DND-41 (cell line): ENCODE data around the gene BCL11B.

Experiments
- EZH2 ChIP-seq: IDR thresholded peaks from 3 replicates; pipeline ENCODE4 v1.6.1; 2012; ENCODE audit warnings: borderline replicate concordance, low read depth, mild to moderate bottlenecking, moderate library complexity, low read length, inconsistent platforms; ENCODE audit not compliant: severe bottlenecking
- TF ChIP-seq, protein P1 (sequence below): IDR thresholded peaks from 2 replicates; pipeline ENCODE4 v1.5.1; 2012; ENCODE audit warnings: borderline replicate concordance, low read length, moderate library complexity, mild to moderate bottlenecking; ENCODE audit not compliant: poor library complexity, severe bottlenecking; ENCODE audit errors: extremely low read depth

DNA sequence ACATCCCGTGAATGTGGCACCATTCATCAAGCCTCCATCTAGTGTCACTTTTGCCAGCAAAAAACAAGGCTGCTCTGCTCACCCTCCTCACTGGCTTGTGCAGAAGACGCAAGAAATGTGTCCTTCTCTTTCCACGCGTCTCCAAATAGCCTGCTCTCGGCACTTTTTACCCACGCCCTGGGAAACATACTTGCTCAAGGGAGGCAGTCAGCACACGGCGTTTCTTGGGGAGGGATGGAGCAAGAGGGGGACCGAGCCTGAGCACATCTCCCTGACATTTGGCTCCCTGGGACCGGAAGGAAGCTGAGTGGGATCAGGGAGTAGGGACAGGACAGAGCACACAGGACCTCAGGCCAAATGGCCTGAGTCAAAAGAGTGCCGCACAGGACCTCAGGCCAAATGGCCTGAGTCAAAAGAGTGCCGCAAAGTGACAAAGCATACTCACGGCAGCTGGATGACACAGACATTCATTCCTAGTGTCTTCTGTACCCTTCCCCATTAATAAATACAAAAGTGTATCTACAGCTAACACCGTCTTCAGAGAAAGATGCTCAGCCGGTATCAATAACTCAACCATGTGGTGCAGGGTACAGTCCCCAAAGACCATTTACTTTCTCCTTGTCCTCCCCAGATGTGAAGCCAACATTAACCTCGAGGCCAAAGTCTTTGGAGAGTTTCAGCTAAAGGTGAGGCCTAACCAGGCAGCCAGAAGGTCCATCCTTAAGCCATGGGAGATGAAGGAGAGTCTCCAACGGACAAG, 7.1 kb downstream of the BCL11B start:
- TF ChIP-seq, protein P1, sequence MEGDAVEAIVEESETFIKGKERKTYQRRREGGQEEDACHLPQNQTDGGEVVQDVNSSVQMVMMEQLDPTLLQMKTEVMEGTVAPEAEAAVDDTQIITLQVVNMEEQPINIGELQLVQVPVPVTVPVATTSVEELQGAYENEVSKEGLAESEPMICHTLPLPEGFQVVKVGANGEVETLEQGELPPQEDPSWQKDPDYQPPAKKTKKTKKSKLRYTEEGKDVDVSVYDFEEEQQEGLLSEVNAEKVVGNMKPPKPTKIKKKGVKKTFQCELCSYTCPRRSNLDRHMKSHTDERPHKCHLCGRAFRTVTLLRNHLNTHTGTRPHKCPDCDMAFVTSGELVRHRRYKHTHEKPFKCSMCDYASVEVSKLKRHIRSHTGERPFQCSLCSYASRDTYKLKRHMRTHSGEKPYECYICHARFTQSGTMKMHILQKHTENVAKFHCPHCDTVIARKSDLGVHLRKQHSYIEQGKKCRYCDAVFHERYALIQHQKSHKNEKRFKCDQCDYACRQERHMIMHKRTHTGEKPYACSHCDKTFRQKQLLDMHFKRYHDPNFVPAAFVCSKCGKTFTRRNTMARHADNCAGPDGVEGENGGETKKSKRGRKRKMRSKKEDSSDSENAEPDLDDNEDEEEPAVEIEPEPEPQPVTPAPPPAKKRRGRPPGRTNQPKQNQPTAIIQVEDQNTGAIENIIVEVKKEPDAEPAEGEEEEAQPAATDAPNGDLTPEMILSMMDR: no peak
- TF ChIP-seq EZH2: no peak
